ENCODE measurements around the gene TMEM200C.

TMEM200C gene

DNA sequence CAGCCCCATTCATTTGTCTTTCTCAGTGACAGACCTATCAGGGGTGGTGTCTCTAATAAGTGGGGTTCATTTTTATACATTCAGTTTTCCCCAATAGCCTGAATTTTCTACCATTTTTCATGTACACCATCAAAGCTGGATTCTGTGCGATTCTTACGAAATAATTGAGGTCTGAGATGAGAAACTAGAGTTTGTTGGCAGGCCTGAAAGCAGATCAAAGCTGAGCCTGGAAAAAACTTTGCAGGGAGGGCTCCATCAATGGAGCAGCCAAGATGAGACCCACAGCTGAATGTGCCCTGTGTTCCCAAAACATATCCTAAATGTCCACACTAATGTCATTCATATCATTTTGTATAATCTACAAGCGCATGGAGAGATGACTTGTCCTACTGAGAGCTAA is 4.5 kb upstream of the TMEM200C start:
- Histone ChIP-seq H3K79me2 (ENCODE audit: control insufficient read depth, insufficient read depth, low read length, poor library complexity) (peaks cover 5% of the 10 kb centered on the region), H3K4ac (ENCODE audit: low read depth, low read length) (no peak overlapping the region), H2AK5ac (ENCODE audit: low read length) (no peak overlapping the region), H3K4me3 (ENCODE audit: low read depth, low read length) (no peak overlapping the region), H4K12ac (ENCODE audit: low read depth, low read length) (no peak overlapping the region), H2BK12ac (ENCODE audit: low read length) (no peak overlapping the region), H4K8ac (ENCODE audit: low read depth, low read length) (no peak overlapping the region), H3K18ac (ENCODE audit: low read length) (no peak overlapping the region), H3K9me3 (ENCODE audit: insufficient read depth, low read depth, low read length) (no peaks in the 10 kb centered on the region), H3K79me1 (ENCODE audit: low read length) (peaks cover 5% of the 10 kb centered on the region), H3K36me3 (ENCODE audit: control insufficient read depth in 1 of 2, insufficient read depth in 2 of 2, low read length in 2 of 2) (no peaks in the 10 kb centered on the region), H3K23ac (ENCODE audit: low read length) (no peak overlapping the region), H4K91ac (ENCODE audit: low read depth, low read length) (no peak overlapping the region), H3K9ac (ENCODE audit: low read length) (no peak overlapping the region), H2BK120ac (ENCODE audit: insufficient read depth, low read length, poor library complexity) (no peak overlapping the region), H3K4me2 (ENCODE audit: low read length) (no peak overlapping the region), H2BK5ac (ENCODE audit: low read depth, low read length, poor library complexity) (no peak overlapping the region), H3K27me3 (ENCODE audit: insufficient read depth, low read length) (peaks cover 7% of the 10 kb centered on the region), H3K27ac (ENCODE audit: low read depth, low read length) (no peak overlapping the region), H2AFZ (ENCODE audit: insufficient read depth, low read length, poor library complexity) (no peak overlapping the region), H3K14ac (ENCODE audit: low read length) (no peak overlapping the region), H3K4me1 (ENCODE audit: control insufficient read depth in 1 of 2, insufficient read depth in 2 of 2, low read length in 2 of 2) (peaks cover 0 to 2% of the 10 kb centered on the region in 2 experiments)
- WGBS (ENCODE audit: extremely low coverage, insufficient coverage, insufficient read length): no CpG with 5 or more reads among the region's 3 CpGs
- no peak for DNase-seq

DNA sequence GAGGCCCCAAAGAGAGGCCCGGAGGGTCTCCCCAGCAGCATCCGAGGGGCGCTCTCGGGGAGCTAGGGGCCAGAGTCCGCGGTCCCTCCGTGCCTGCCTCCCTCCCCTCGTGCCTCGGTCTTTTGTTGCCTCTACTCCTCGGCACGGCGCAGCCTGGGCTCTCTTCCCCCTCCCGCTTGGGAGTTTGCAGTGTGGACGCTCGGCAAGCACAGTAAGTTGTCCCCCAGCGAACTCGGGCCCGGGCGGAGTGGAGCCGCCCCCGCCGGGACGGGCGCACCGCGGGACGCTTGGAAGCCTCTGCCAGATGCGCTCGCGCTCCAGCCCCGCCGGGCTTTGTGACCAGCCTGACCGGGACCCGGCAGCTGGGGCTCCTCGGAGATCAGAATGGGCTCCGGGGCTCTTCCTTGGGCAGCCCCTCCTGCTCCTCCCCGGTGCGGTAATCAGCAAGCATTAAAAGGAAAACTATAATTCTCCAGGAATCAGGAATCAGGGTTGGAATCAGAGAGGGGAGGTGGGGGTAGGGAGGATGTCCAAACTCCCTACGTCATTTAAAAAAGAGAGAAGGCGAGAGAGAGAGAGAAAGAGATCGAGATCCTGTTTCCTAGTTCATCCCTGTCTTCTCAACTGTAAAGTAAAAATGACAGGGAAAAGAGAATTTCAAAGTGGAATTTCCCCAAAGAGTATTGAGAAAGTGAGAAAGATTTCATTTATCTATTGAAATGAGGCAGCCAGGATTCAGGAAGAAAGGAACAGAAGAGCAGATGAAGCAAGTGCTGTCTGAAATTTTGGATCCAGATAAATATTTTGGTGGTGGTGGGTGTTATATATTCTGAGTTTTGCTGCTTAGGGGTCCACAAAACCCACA is 786 bp upstream of the TMEM200C start:
- Histone ChIP-seq H3K9ac (ENCODE audit: low read length) (peak overlapping the region; percentile 4), H2BK120ac (ENCODE audit: insufficient read depth, low read length, poor library complexity) (peak overlapping the region; percentile 83), H3K36me3 (ENCODE audit: control insufficient read depth in 1 of 2, insufficient read depth in 2 of 2, low read length in 2 of 2) (no peaks in the 10 kb centered on the region), H4K8ac (ENCODE audit: low read depth, low read length) (peak overlapping the region; percentile 46), H3K23ac (ENCODE audit: low read length) (no peak overlapping the region), H3K27me3 (ENCODE audit: insufficient read depth, low read length) (peaks cover 22% of the 10 kb centered on the region), H3K4me2 (ENCODE audit: low read length) (peak overlapping the region; percentile 67), H3K79me1 (ENCODE audit: low read length) (peaks cover 8% of the 10 kb centered on the region), H3K9me3 (ENCODE audit: insufficient read depth, low read depth, low read length) (peaks cover 3% of the 10 kb centered on the region), H3K79me2 (ENCODE audit: control insufficient read depth, insufficient read depth, low read length, poor library complexity) (peaks cover 5% of the 10 kb centered on the region), H2BK5ac (ENCODE audit: low read depth, low read length, poor library complexity) (peak overlapping the region; percentile 20), H4K12ac (ENCODE audit: low read depth, low read length) (peak overlapping the region; percentile 22), H3K4ac (ENCODE audit: low read depth, low read length) (peak overlapping the region; percentile 70), H2AFZ (ENCODE audit: insufficient read depth, low read length, poor library complexity) (peak overlapping the region; percentile 95), H2BK12ac (ENCODE audit: low read length) (peak overlapping the region; percentile 73), H3K27ac (ENCODE audit: low read depth, low read length) (no peak overlapping the region), H3K14ac (ENCODE audit: low read length) (peak overlapping the region; percentile 95), H4K91ac (ENCODE audit: low read depth, low read length) (peak overlapping the region; percentile 78), H3K18ac (ENCODE audit: low read length) (peak overlapping the region; percentile 74), H3K4me3 (ENCODE audit: low read depth, low read length) (peak overlapping the region; percentile 70), H3K4me1 (ENCODE audit: control insufficient read depth in 1 of 2, insufficient read depth in 2 of 2, low read length in 2 of 2) (peaks cover 3 to 5% of the 10 kb centered on the region in 2 experiments), H2AK5ac (ENCODE audit: low read length) (no peak overlapping the region)
- WGBS (ENCODE audit: extremely low coverage, insufficient coverage, insufficient read length): no CpG with 5 or more reads among the region's 41 CpGs
- peak in 1 of 2 donors; percentile 41 for DNase-seq

DNA sequence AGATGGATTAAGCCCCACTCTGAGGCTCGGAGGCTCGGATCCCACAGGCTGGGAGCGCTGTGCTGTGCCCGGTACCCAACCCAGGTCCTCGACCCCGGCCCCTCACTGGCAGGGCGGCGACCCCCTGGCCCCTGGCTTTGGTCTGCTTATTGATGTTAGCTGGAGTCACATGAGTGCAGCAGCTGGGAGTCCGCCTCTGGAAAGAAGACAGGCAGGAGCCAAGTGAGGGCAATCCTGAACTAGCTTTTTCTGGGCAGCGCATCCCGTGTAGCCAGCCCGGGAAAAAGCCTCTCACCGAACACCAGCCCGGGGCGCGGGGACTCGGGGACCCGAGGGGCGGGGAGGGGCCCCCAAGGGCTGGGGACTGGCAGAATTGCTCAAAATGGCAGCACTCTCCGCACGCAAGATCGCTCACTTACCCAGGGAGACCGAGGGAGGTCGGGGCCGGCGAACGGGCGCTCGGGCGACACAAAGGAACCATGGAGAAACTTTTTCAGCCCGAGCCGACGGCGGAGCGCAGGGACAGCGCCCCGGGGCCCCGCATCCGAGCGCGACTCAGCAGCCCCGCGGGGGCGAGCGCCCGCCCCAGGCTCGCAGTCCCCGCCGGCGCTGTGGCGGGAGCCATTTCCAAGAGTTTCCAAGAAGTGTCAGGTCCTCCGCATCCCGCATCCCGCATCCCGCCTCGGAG is 567 bp downstream of the TMEM200C start:
- H3K27me3 ChIP-seq (ENCODE audit: insufficient read depth, low read length): peaks cover 25% of the 10 kb centered on the region
- WGBS (ENCODE audit: extremely low coverage, insufficient coverage, insufficient read length): no CpG with 5 or more reads among the region's 56 CpGs
- H3K9ac ChIP-seq (ENCODE audit: low read length): no peak overlapping the region

DNA sequence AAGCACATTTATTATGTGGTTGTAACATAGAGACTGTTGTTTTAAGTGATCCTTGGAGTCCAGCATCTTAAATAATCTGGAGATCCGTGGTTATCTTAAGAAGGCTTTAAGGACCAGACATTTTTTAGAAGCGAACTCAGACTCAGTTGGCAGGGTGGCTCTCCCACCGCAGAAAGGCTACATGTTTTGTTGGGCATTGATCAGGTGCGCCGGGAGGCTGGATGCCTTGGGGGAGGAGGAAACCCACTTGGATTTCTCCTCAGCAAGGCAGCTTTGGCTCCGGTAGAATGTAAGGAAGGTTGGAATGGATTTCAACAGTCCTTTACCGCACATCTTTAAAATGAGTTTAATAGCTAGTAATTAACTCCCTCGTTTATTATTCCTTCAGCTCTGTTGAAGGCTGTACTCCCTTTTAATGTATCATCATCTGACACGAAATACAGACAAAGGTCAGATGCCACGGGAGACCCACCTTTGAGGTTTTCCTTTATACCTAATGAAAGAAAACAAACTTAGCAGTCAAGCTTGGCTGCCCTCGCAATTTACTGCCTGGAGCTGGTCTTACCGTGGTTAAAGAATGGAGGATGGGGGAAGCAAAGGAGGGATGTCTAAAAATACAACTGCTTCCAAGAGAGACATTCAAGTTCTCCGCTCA is 1.2 kb downstream of the TMEM200C start:
- H3K4me1 ChIP-seq (ENCODE audit: control insufficient read depth in 1 of 2, insufficient read depth in 2 of 2, low read length in 2 of 2): peaks cover 6 to 14% of the 10 kb centered on the region in 2 experiments

More for the DNA sequence above, 567 bp downstream of the TMEM200C start:
- H3K4me1 ChIP-seq (ENCODE audit: control insufficient read depth in 1 of 2, insufficient read depth in 2 of 2, low read length in 2 of 2): peaks cover 6 to 14% of the 10 kb centered on the region in 2 experiments
- peak overlapping the region; percentile 70 for H3K4me3 ChIP-seq (ENCODE audit: low read depth, low read length)
- H4K8ac ChIP-seq (ENCODE audit: low read depth, low read length): peak overlapping the region; percentile 63
- peak overlapping the region; percentile 71 for H4K91ac ChIP-seq (ENCODE audit: low read depth, low read length)
- H2BK12ac ChIP-seq (ENCODE audit: low read length): peak overlapping the region; percentile 6
- H3K18ac ChIP-seq (ENCODE audit: low read length): peak overlapping the region; percentile 2
- H2BK120ac ChIP-seq (ENCODE audit: insufficient read depth, low read length, poor library complexity): no peak overlapping the region
- no peak overlapping the region for H2BK5ac ChIP-seq (ENCODE audit: low read depth, low read length, poor library complexity)
- H3K14ac ChIP-seq (ENCODE audit: low read length): peak overlapping the region; percentile 6
- H4K12ac ChIP-seq (ENCODE audit: low read depth, low read length): no peak overlapping the region
- peaks cover 7% of the 10 kb centered on the region for H3K79me2 ChIP-seq (ENCODE audit: control insufficient read depth, insufficient read depth, low read length, poor library complexity)
- H3K4me2 ChIP-seq (ENCODE audit: low read length): peak overlapping the region; percentile 68
- peaks cover 3% of the 10 kb centered on the region for H3K9me3 ChIP-seq (ENCODE audit: insufficient read depth, low read depth, low read length)
- H2AK5ac ChIP-seq (ENCODE audit: low read length): no peak overlapping the region
- peak; percentile 77 to 85 for DNase-seq
- no peak overlapping the region for H3K23ac ChIP-seq (ENCODE audit: low read length)
- H3K27ac ChIP-seq (ENCODE audit: low read depth, low read length): no peak overlapping the region
- peak overlapping the region; percentile 76 for H2AFZ ChIP-seq (ENCODE audit: insufficient read depth, low read length, poor library complexity)
- H3K4ac ChIP-seq (ENCODE audit: low read depth, low read length): no peak overlapping the region
- H3K36me3 ChIP-seq (ENCODE audit: control insufficient read depth in 1 of 2, insufficient read depth in 2 of 2, low read length in 2 of 2): no peaks in the 10 kb centered on the region
- H3K79me1 ChIP-seq (ENCODE audit: low read length): peaks cover 14% of the 10 kb centered on the region

More for the DNA sequence above, 1.2 kb downstream of the TMEM200C start:
- no peaks in the 10 kb centered on the region for H3K36me3 ChIP-seq (ENCODE audit: control insufficient read depth in 1 of 2, insufficient read depth in 2 of 2, low read length in 2 of 2)
- peaks cover 25% of the 10 kb centered on the region for H3K27me3 ChIP-seq (ENCODE audit: insufficient read depth, low read length)
- H3K9ac ChIP-seq (ENCODE audit: low read length): no peak overlapping the region
- no peak overlapping the region for H4K91ac ChIP-seq (ENCODE audit: low read depth, low read length)
- no peak overlapping the region for H2BK5ac ChIP-seq (ENCODE audit: low read depth, low read length, poor library complexity)
- no peak overlapping the region for H3K23ac ChIP-seq (ENCODE audit: low read length)
- H3K27ac ChIP-seq (ENCODE audit: low read depth, low read length): no peak overlapping the region
- peak overlapping the region; percentile 68 for H3K4me2 ChIP-seq (ENCODE audit: low read length)
- no peak overlapping the region for H3K4ac ChIP-seq (ENCODE audit: low read depth, low read length)
- peaks cover 7% of the 10 kb centered on the region for H3K79me2 ChIP-seq (ENCODE audit: control insufficient read depth, insufficient read depth, low read length, poor library complexity)
- no CpG with 5 or more reads among the region's 13 CpGs for WGBS (ENCODE audit: extremely low coverage, insufficient coverage, insufficient read length)
- peaks cover 14% of the 10 kb centered on the region for H3K79me1 ChIP-seq (ENCODE audit: low read length)
- H2BK12ac ChIP-seq (ENCODE audit: low read length): peak overlapping the region; percentile 6
- no peak overlapping the region for H2AK5ac ChIP-seq (ENCODE audit: low read length)
- H4K8ac ChIP-seq (ENCODE audit: low read depth, low read length): peak overlapping the region; percentile 4
- no peak for DNase-seq
- no peak overlapping the region for H4K12ac ChIP-seq (ENCODE audit: low read depth, low read length)
- peak overlapping the region; percentile 61 for H2AFZ ChIP-seq (ENCODE audit: insufficient read depth, low read length, poor library complexity)
- peak overlapping the region; percentile 6 for H3K14ac ChIP-seq (ENCODE audit: low read length)
- H3K4me3 ChIP-seq (ENCODE audit: low read depth, low read length): peak overlapping the region; percentile 70
- peak overlapping the region; percentile 2 for H3K18ac ChIP-seq (ENCODE audit: low read length)
- H2BK120ac ChIP-seq (ENCODE audit: insufficient read depth, low read length, poor library complexity): no peak overlapping the region
- H3K9me3 ChIP-seq (ENCODE audit: insufficient read depth, low read depth, low read length): peaks cover 3% of the 10 kb centered on the region
